Esophagus muscularis mucosa (tissue), 4 donors: ENCODE data around the gene B3GAT2.

Experiments used
- CTCF ChIP-seq, 3 experiments: fragments of 200-600 bp in 2 of 3; fragments of 450-650 bp in 1 of 3; sonication (generic) in 2 of 3; IDR thresholded peaks; one replicate each; pipeline ENCODE4 v1.5.1; 2017 to 2019; ENCODE audit warnings: antibody characterized with exemption in 3 of 3, mild to moderate bottlenecking in 2 of 3, moderate library complexity in 1 of 3
- EP300 ChIP-seq: sonication (generic); formaldehyde crosslinking; IDR thresholded peaks from one replicate; pipeline ENCODE4 v1.6.1; 2017; ENCODE audit warnings: antibody characterized with exemption
- POLR2A ChIP-seq: fragments of 450-650 bp; IDR thresholded peaks from one replicate; pipeline ENCODE4 v1.6.1; 2017; ENCODE audit warnings: antibody characterized with exemption, moderate library complexity, mild to moderate bottlenecking, low read depth
- POLR2AphosphoS5 ChIP-seq, 2 donors: sonication (generic); formaldehyde crosslinking; IDR thresholded peaks; one replicate each; pipeline ENCODE4 v1.6.1; 2017; ENCODE audit warnings: antibody characterized with exemption in 2 of 2

- TF ChIP-seq POLR2A (no peak), CTCF (IDR thresholded peaks at IDR 0.05) (no peak), POLR2AphosphoS5 (IDR thresholded peaks at IDR 0.05) (no peak), EP300 (no peak)
Measured at GRCh38 chr6:70813885-70814284, 143.0 kb downstream of the B3GAT2 start.
